Epithelial cell of proximal tubule (primary cell): ENCODE data around the gene HSP90AA1. TPM values are rescaled to one million over a fixed set of nuclear protein-coding genes. Genes with fewer than 3 reads are reported as not detected.

Experiments
- DNase-seq: peaks from one replicate; pipeline ENCODE4 v3.0.0-alpha.2; 2011; ENCODE audit warnings: low read depth
- H3K4me3 ChIP-seq: 2 replicates; pipeline ENCODE4 v1.5.1; 2011; ENCODE audit warnings: low read depth, mild to moderate bottlenecking, low read length
- CTCF ChIP-seq: conservative IDR thresholded peaks from 2 replicates; pipeline ENCODE4 v1.5.1; 2012; ENCODE audit warnings: low read depth, mild to moderate bottlenecking, low read length
- total RNA-seq: library from RNA; depleted of rRNA; stranded (reverse); fragments of >200 nt; gene quantifications from 2 replicates; pipeline ENCODE4 v1.2.3, GENCODE V29; 2015

The HSP90AA1 gene
- total RNA-seq, 1 donor from 2014 or later = 615 TPM

GRCh38 chr14:102063808-102064429 lies 22.9 kb downstream of the HSP90AA1 start:
- DNase-seq = no peak
- TF ChIP-seq CTCF = no peak
- no peak overlapping the region for H3K4me3 ChIP-seq

DNA sequence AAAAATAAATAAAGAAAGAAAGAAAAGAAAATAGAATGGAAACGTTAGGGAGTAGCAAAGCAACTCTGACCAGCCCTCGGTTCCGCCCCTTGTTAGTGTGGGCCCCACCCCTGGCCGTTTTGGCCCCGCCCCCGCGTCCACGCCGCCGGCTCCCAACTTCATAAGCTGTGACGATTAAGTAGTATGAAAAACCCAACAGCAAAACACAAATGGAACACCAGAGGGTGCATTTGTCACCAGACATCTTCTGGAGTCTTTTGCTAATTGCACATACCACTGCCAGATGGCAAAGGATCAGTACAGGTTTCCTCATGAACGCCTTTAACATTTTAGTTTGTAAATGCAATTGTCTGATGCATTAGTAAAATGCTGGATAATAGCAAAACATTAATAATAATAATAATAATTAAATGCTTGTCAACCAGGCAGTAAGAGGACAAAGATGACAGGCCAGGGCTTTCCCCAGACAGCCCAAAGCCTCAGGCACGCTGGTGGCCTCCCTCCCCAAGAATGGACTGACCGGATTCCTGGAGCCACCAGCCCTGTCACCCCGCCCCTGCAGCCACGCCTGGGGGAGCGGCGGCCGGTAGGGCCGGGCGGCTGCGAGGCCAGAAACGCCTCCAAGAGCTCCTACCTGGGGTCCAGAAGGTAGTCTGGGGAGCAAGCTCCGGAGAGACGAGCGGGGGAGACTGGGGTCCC lies 23.6 kb downstream of the HSP90AA1 start:
- H3K4me3 ChIP-seq = no peak overlapping the region
- DNase-seq = peak; percentile 59
- TF ChIP-seq CTCF = peak; percentile 66

DNA sequence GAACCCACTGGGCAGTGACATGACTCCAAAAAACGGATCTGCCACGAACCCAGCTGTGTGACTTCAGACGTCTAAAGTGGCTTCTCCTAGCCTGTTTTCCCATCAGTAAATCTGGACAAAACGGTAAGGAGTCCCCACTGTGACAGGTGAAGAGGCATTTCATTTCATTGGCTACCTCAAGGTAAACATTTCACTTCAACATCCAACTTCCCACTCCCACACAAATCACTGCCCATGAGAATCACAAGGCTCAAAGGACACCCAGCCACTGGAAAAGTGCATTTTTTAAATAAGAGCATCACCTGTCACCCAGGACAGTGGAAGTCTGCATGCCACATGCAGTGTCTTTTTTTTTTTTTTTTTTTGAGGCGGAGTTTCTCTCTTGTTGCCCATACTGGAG lies 27.9 kb downstream of the HSP90AA1 start:
- no peak overlapping the region for H3K4me3 ChIP-seq
- no peak for DNase-seq
- TF ChIP-seq CTCF = no peak

DNA sequence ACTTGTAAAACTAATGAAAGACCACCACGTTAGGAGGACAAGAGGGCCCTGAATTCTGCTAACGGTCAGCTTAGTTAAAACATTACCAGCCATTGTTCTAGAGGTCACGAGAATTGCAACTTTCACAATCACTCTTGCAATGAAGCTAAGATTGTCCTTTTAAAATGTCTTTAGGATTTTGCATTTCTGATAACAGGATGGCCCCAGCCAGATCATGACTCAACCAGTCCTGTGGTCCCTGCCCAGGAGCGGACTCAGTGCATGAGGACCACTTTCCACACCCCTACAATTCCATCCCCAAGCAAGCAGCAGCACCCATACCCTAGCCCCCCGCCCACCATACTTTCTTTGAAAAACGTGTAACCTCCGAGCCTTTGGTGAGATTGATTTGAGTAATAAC lies 28.7 kb downstream of the HSP90AA1 start:
- no peak for DNase-seq
- TF ChIP-seq CTCF = no peak
- H3K4me3 ChIP-seq = no peak overlapping the region

- TF ChIP-seq CTCF = no peak
- H3K4me3 ChIP-seq = no peak overlapping the region
- no peak for DNase-seq
These were observed 29.2 kb downstream of the HSP90AA1 start for GRCh38 chr14:102057480-102058114.

GRCh38 chr14:102056694-102057442 lies 30.0 kb downstream of the HSP90AA1 start:
- no peak for TF ChIP-seq CTCF
- H3K4me3 ChIP-seq = no peak overlapping the region
- DNase-seq = no peak
